ENCODE results near the gene MRPL41.

- no peak for TF ChIP-seq POLR2A (IDR thresholded peaks at IDR 0.05; ENCODE audit: low read depth, low read length)
- 0 out of 2 replicates have a peak, but pooled peaks have one; percentile 43 for TF ChIP-seq POLR2AphosphoS5 (IDR thresholded peaks at IDR 0.05; ENCODE audit: low read depth, low read length)
- TF ChIP-seq TAF1 (IDR thresholded peaks at IDR 0.05; ENCODE audit: borderline replicate concordance, low read depth, low read length), result no peak
These were observed 4.6 kb downstream of the MRPL41 start for GRCh38 chr9:137556069-137556838.

All from GM12892 (cell line).